ENCODE results near the gene PEDS1.
"Not testable (repeated sequence)": the region's sequence is repeated elsewhere in the genome, so short reads cannot be mapped to it uniquely, and the experiment has no call there.

The PEDS1 gene

GRCh38 chr20:50190251-50191064, 36.9 kb upstream of the PEDS1 start, which contains the start of gene CEBPB:
Gene CEBPB, plus strand, starts transcription at chr20:50190830. Its CDS starts 204 bp downstream, at chr20:50191034.
- peak; percentile 44 to 67 for DNase-seq (ENCODE audit: low read depth in 2 of 2, low spot score in 1 of 2)

GRCh38 chr20:50189681-50190250, 36.2 kb upstream of the PEDS1 start:
- DNase-seq (ENCODE audit: low read depth in 2 of 2, low spot score in 1 of 2), result no peak

GRCh38 chr20:50188879-50189680, 35.6 kb upstream of the PEDS1 start:
- no peak for DNase-seq (ENCODE audit: low read depth in 2 of 2, low spot score in 1 of 2)

GRCh38 chr20:50188287-50188688, 34.8 kb upstream of the PEDS1 start:
- DNase-seq (ENCODE audit: low read depth in 2 of 2, low spot score in 1 of 2), result no peak

GRCh38 chr20:50187403-50188051, 34.0 kb upstream of the PEDS1 start:
- DNase-seq (ENCODE audit: low read depth in 2 of 2, low spot score in 1 of 2), result no peak

GRCh38 chr20:50186987-50187402, 33.5 kb upstream of the PEDS1 start:
- DNase-seq (ENCODE audit: low read depth in 2 of 2, low spot score in 1 of 2), result no peak

GRCh38 chr20:50186151-50186885, 32.8 kb upstream of the PEDS1 start:
- DNase-seq (ENCODE audit: low read depth in 2 of 2, low spot score in 1 of 2), result peak; percentile 77 to 91

- no peak for DNase-seq (ENCODE audit: low read depth in 2 of 2, low spot score in 1 of 2)
Measured at GRCh38 chr20:50185426-50185825, 31.9 kb upstream of the PEDS1 start.

- no peak for DNase-seq (ENCODE audit: low read depth in 2 of 2, low spot score in 1 of 2)
Measured at GRCh38 chr20:50182346-50182745, 28.8 kb upstream of the PEDS1 start.

- DNase-seq (ENCODE audit: low read depth in 2 of 2, low spot score in 1 of 2), result no peak
Measured at GRCh38 chr20:50181344-50181743, 27.8 kb upstream of the PEDS1 start.

- not testable (repeated sequence) for DNase-seq (ENCODE audit: low read depth in 2 of 2, low spot score in 1 of 2)
Measured at GRCh38 chr20:50178672-50179071, 25.1 kb upstream of the PEDS1 start.

- no peak for DNase-seq (ENCODE audit: low read depth in 2 of 2, low spot score in 1 of 2)
Measured at GRCh38 chr20:50175938-50176933, 22.7 kb upstream of the PEDS1 start.

- no peak for DNase-seq (ENCODE audit: low read depth in 2 of 2, low spot score in 1 of 2)
Measured at GRCh38 chr20:50174456-50174855, 20.9 kb upstream of the PEDS1 start.

GRCh38 chr20:50172347-50173013, 19.0 kb upstream of the PEDS1 start:
- DNase-seq (ENCODE audit: low read depth in 2 of 2, low spot score in 1 of 2), result no peak

- no peak for DNase-seq (ENCODE audit: low read depth in 2 of 2, low spot score in 1 of 2)
Measured at GRCh38 chr20:50170549-50171220, 17.2 kb upstream of the PEDS1 start.

- DNase-seq (ENCODE audit: low read depth in 2 of 2, low spot score in 1 of 2), result peak; percentile 61 to 73
Measured at GRCh38 chr20:50169329-50169823, 15.9 kb upstream of the PEDS1 start.

- DNase-seq (ENCODE audit: low read depth in 2 of 2, low spot score in 1 of 2), result peak; percentile 52 to 63
Measured at GRCh38 chr20:50165684-50166554, 12.4 kb upstream of the PEDS1 start.

Measured in stimulated activated CD8-positive, alpha-beta memory T cell treated with anti-CD3 and anti-CD28 coated beads, Interleukin-4, amount 100 ng/mL, for 1 hour (primary cell).